Suprapubic skin (tissue), 4 donors: Measurements from ENCODE around the gene GPANK1. TPM values are rescaled to one million over a fixed set of nuclear protein-coding genes. Genes with fewer than 3 reads are reported as not detected.

ENCODE experiments used
- DNase-seq, 2 donors: peaks; one replicate each; pipeline ENCODE4 v3.0.0-alpha.2; 2019; ENCODE audit warnings: low spot score in 2 of 2
- H3K27ac ChIP-seq: fragments of 200-600 bp; sonication (generic); one replicate; pipeline ENCODE4 v1.5.1; 2019
- H3K27me3 ChIP-seq: fragments of 200-600 bp; sonication (generic); one replicate; pipeline ENCODE4 v1.5.1; 2019
- H3K36me3 ChIP-seq: fragments of 200-600 bp; sonication (generic); one replicate; pipeline ENCODE4 v1.5.1; 2019
- H3K4me1 ChIP-seq: fragments of 200-600 bp; sonication (generic); one replicate; pipeline ENCODE4 v1.5.1; 2019
- H3K4me3 ChIP-seq: fragments of 200-600 bp; sonication (generic); one replicate; pipeline ENCODE4 v1.5.1; 2019; ENCODE audit warnings: mild to moderate bottlenecking
- H3K9me3 ChIP-seq: fragments of 200-600 bp; sonication (generic); one replicate; pipeline ENCODE4 v1.5.1; 2019
- EP300 ChIP-seq: sonication (generic); formaldehyde crosslinking; IDR thresholded peaks from one replicate; pipeline ENCODE4 v1.6.1; 2017; ENCODE audit warnings: antibody characterized with exemption
- POLR2A ChIP-seq, 2 donors: fragments of 450-650 bp; IDR thresholded peaks; one replicate each; pipeline ENCODE4 v1.6.1; 2017; ENCODE audit warnings: antibody characterized with exemption in 2 of 2, mild to moderate bottlenecking in 2 of 2, moderate library complexity in 2 of 2
- POLR2AphosphoS5 ChIP-seq, 3 donors: sonication (generic); formaldehyde crosslinking; IDR thresholded peaks; one replicate each; pipeline ENCODE4 v1.6.1; 2017; ENCODE audit warnings: antibody characterized with exemption in 3 of 3
- WGBS: methylation state at CpG from one replicate; pipeline ENCODE4 v1.1.5; 2018; 5-methylcytosine and 5-hydroxymethylcytosine counted together
- total RNA-seq, 4 donors: library from RNA; depleted of rRNA; stranded (reverse); fragments of >200 nt; gene quantifications; one replicate each; pipeline ENCODE4 v1.1.0, GENCODE V29; 2016
- TF ChIP-seq, protein P1 (sequence below), 2 donors: fragments of 200-600 bp in 1 of 2; fragments of 450-650 bp in 1 of 2; sonication (generic) in 1 of 2; IDR thresholded peaks; one replicate each; pipeline ENCODE4 v1.5.1; 2016 to 2019; ENCODE audit warnings: antibody characterized with exemption in 2 of 2, mild to moderate bottlenecking in 1 of 2, moderate library complexity in 1 of 2

The GPANK1 gene
- total RNA-seq, 4 donors from 2014 or later, result 15.0 to 22.6 (median 20.1) TPM

DNA sequence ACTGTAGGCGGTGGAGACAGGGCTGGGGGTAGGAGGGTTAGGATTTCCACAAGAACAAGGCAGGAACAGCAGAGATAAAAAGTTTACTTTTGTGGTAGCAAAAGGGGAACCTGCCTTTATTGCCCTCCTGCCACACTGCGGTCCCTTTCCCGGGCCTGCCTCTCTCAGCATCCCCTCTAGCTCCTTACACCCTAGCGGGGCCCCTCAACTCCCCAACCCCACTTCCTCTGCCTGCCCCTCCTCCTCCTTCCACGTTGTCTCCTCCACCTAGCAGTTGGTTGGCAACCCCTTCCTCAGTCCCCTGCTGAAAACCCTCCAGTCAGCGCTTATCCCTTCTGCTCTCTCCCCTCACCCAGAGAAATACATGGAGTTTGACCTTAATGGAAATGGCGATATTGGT is 49.0 kb downstream of the GPANK1 start:
- no peaks in the 10 kb centered on the region for H3K27me3 ChIP-seq
- DNase-seq, result no peak
- no peaks in the 10 kb centered on the region for H3K36me3 ChIP-seq
- WGBS, result 52% methylated on average over 7 of the region's 7 CpGs
- TF ChIP-seq POLR2A (IDR thresholded peaks at IDR 0.05) (no peak), POLR2AphosphoS5 (IDR thresholded peaks at IDR 0.05) (no peak), EP300 (no peak)
- TF ChIP-seq, protein P1, sequence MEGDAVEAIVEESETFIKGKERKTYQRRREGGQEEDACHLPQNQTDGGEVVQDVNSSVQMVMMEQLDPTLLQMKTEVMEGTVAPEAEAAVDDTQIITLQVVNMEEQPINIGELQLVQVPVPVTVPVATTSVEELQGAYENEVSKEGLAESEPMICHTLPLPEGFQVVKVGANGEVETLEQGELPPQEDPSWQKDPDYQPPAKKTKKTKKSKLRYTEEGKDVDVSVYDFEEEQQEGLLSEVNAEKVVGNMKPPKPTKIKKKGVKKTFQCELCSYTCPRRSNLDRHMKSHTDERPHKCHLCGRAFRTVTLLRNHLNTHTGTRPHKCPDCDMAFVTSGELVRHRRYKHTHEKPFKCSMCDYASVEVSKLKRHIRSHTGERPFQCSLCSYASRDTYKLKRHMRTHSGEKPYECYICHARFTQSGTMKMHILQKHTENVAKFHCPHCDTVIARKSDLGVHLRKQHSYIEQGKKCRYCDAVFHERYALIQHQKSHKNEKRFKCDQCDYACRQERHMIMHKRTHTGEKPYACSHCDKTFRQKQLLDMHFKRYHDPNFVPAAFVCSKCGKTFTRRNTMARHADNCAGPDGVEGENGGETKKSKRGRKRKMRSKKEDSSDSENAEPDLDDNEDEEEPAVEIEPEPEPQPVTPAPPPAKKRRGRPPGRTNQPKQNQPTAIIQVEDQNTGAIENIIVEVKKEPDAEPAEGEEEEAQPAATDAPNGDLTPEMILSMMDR (IDR thresholded peaks at IDR 0.05), result no peak
- no peak overlapping the region for H3K27ac ChIP-seq
- H3K4me1 ChIP-seq, result peaks cover 4% of the 10 kb centered on the region
- H3K4me3 ChIP-seq, result peak overlapping the region; percentile 8
- H3K9me3 ChIP-seq, result no peaks in the 10 kb centered on the region

DNA sequence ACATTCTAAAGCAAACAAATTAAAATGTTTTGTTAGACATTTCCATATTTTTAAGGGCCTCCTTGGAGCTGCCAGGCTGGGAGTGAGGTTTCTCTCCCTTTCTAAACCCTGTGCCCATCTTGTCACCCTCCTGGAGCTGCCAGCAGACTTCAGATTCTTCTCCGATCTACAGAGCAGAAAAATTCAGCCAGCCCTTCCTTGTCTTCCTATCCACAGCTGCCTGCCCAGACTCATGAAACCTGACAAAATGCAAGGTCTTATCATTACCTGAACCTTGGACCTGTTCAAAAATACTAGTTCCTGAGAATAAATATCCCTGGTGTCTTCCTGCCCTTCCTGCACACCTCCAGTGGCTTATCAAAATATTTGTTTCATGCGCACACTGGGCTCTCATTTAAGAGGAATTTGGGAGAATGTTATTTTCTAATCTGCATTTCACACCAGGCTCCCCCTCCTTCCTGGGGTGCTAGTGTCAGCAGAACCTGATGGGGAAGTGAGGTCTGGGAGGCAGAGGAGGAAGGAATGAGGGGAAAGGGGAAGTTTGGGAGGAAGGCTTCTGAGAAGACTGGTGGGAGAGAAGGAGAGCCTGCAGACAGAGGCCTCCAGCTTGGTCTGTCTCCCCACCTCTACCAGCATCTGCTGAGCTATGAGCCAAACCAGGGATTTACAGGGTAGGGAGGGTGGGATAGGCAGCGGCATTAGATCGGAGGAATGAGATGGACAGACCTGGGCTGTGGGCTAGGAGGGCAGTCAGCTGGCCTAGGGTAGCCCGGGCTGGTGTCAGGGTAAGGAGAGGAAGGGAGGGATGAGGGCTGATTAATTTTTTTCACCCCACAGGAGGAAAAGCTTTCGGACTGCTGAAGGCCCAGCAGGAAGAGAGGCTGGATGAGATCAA is 49.9 kb downstream of the GPANK1 start, which contains the start of gene AIF1:
Gene AIF1, plus strand, starts transcription at position 551 of the 895 bp plus-strand sequence. Its CDS starts 96 bp downstream, at position 647.
- 68% methylated on average over 6 of the region's 6 CpGs for whole genome bisulfite sequencing
- Histone ChIP-seq H3K4me3 (peak within 1 kb of the TSS; percentile 8), H3K27me3 (no peaks in the 10 kb centered on the region), H3K9me3 (no peaks in the 10 kb centered on the region), H3K36me3 (no peaks in the 10 kb centered on the region), H3K27ac (no peak within 1 kb of the TSS), H3K4me1 (peaks cover 4% of the 10 kb centered on the region)
- TF ChIP-seq, protein P1 (IDR thresholded peaks at IDR 0.05), result no peak
- TF ChIP-seq POLR2A (IDR thresholded peaks at IDR 0.05) (no peak), POLR2AphosphoS5 (IDR thresholded peaks at IDR 0.05) (no peak)
- no peak for DNase-seq

DNA sequence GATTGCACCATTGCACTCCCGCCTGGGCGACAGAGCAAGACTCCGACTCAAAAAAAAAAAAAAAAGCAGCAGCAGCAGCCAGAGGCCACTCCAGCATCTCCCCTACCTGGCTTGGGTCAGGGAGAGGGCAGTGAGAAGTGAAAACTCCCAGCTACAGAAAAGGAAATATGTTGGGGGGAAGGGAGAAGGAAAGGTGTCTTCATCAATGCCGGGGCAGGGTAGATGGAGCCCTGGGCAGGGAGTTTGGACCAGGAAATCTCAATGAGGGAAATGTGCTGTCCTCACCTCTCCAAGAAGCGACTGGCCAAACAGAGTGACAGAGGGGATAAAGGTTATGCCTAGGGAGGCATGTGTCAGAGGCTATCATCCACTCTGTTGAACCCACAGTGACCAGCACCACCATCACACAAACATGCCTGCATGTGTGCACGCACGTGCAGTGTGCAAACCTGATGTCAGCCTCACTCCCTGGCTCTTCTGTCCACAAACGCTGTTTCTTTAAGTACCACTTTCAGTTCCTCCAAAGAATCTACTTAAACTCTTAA is 50.6 kb downstream of the GPANK1 start:
- Histone ChIP-seq H3K36me3 (no peaks in the 10 kb centered on the region), H3K27ac (no peak overlapping the region), H3K9me3 (no peaks in the 10 kb centered on the region), H3K27me3 (no peaks in the 10 kb centered on the region), H3K4me3 (no peak overlapping the region), H3K4me1 (no peaks in the 10 kb centered on the region)
- TF ChIP-seq, protein P1 (IDR thresholded peaks at IDR 0.05), result no peak
- TF ChIP-seq POLR2AphosphoS5 (IDR thresholded peaks at IDR 0.05) (no peak), EP300 (no peak), POLR2A (IDR thresholded peaks at IDR 0.05) (no peak)
- 71% methylated on average over 8 of the region's 8 CpGs for WGBS
- DNase-seq, result no peak

Other genes with a start within 250 kb of the GPANK1 start
- 1 to 10 TPM in 3 of 4 donors, under 1 TPM in 1; 0.26 to 2.4 (median 2.1) TPM for gene MICB, start 166.9 kb downstream of the GPANK1 start, total RNA-seq
- not detected for gene MCCD1, start 136.0 kb downstream of the GPANK1 start, total RNA-seq
- 100 to 1,000 TPM; 254 to 449 (median 281) TPM for gene DDX39B, start 123.0 kb downstream of the GPANK1 start, total RNA-seq
- gene ATP6V1G2, start 118.4 kb downstream of the GPANK1 start, total RNA-seq, result 1 to 10 TPM in 2 of 4 donors, under 1 TPM in 1, not detected in 1; 0.64 to 1.6 (median 1.4) TPM
- 10 to 100 TPM; 23.6 to 29.5 (median 25.7) TPM for gene NFKBIL1, start 117.4 kb downstream of the GPANK1 start, total RNA-seq
- under 1 TPM in 1 of 4 donors, not detected in 3; 0.47 TPM for gene LTA, start 92.7 kb downstream of the GPANK1 start, total RNA-seq
- gene TNF, start 89.4 kb downstream of the GPANK1 start, total RNA-seq, result 1 to 10 TPM; 1.0 to 6.4 (median 3.3) TPM
- gene LTB, start 82.6 kb downstream of the GPANK1 start, total RNA-seq, result not detected
- gene LST1, start 78.7 kb downstream of the GPANK1 start, total RNA-seq, result 10 to 100 TPM in 1 of 4 donors, 1 to 10 TPM in 3; 3.7 to 72.9 (median 6.7) TPM
- gene NCR3, start 72.0 kb downstream of the GPANK1 start, total RNA-seq, result not detected
- gene AIF1, start 49.8 kb downstream of the GPANK1 start, total RNA-seq, result 10 to 100 TPM in 1 of 4 donors, 1 to 10 TPM in 3; 2.6 to 16.3 (median 5.8) TPM
- gene PRRC2A, start 44.3 kb downstream of the GPANK1 start, total RNA-seq, result 100 to 1,000 TPM; 100 to 163 (median 113) TPM
- 100 to 1,000 TPM; 239 to 360 (median 309) TPM for gene BAG6, start 12.3 kb downstream of the GPANK1 start, total RNA-seq
- gene APOM, start 9.1 kb downstream of the GPANK1 start, total RNA-seq, result 1 to 10 TPM; 2.8 to 8.3 (median 6.1) TPM
- gene C6orf47, start 4.2 kb downstream of the GPANK1 start, total RNA-seq, result 10 to 100 TPM; 31.6 to 41.0 (median 38.1) TPM
- 100 to 1,000 TPM; 381 to 429 (median 403) TPM for gene CSNK2B, start 1.1 kb upstream of the GPANK1 start, total RNA-seq
- gene LY6G5B, start 5.0 kb upstream of the GPANK1 start, total RNA-seq, result 10 to 100 TPM; 11.4 to 63.7 (median 13.9) TPM
- 1 to 10 TPM in 1 of 4 donors, under 1 TPM in 1, not detected in 2; 0.73 to 5.1 TPM for gene LY6G5C, start 16.1 kb upstream of the GPANK1 start, total RNA-seq
- gene ABHD16A, start 38.3 kb upstream of the GPANK1 start, total RNA-seq, result 10 to 100 TPM; 49.4 to 68.2 (median 57.3) TPM
- not detected for gene LY6G6F, start 41.9 kb upstream of the GPANK1 start, total RNA-seq
- 10 to 100 TPM in 1 of 4 donors, 1 to 10 TPM in 1, not detected in 2; 5.5 to 30.8 TPM for gene LY6G6D, start 50.4 kb upstream of the GPANK1 start, total RNA-seq
- 100 to 1,000 TPM in 3 of 4 donors, 10 to 100 TPM in 1; 80.0 to 376 (median 338) TPM for gene LY6G6C, start 56.7 kb upstream of the GPANK1 start, total RNA-seq
- 1 to 10 TPM; 1.6 to 4.6 (median 4.5) TPM for gene MPIG6B, start 58.4 kb upstream of the GPANK1 start, total RNA-seq
- gene DDAH2, start 64.3 kb upstream of the GPANK1 start, total RNA-seq, result 10 to 100 TPM; 66.8 to 84.2 (median 68.3) TPM
- 100 to 1,000 TPM; 239 to 420 (median 333) TPM for gene CLIC1, start 71.5 kb upstream of the GPANK1 start, total RNA-seq
- 10 to 100 TPM; 12.6 to 60.1 (median 17.2) TPM for gene MSH5, start 75.0 kb upstream of the GPANK1 start, total RNA-seq
- gene SAPCD1, start 97.7 kb upstream of the GPANK1 start, total RNA-seq, result 10 to 100 TPM in 3 of 4 donors, 1 to 10 TPM in 1; 9.3 to 42.2 (median 20.3) TPM
- 1 to 10 TPM; 1.3 to 3.3 (median 2.3) TPM for gene VWA7, start 112.3 kb upstream of the GPANK1 start, total RNA-seq
- gene VARS1, start 130.8 kb upstream of the GPANK1 start, total RNA-seq, result 10 to 100 TPM; 48.8 to 60.0 (median 59.1) TPM
- gene LSM2, start 142.0 kb upstream of the GPANK1 start, total RNA-seq, result 10 to 100 TPM; 21.7 to 39.5 (median 30.2) TPM
- 1 to 10 TPM in 3 of 4 donors, under 1 TPM in 1; 0.83 to 3.1 (median 1.8) TPM for gene HSPA1L, start 150.3 kb upstream of the GPANK1 start, total RNA-seq
- 100 to 1,000 TPM; 200 to 464 (median 408) TPM for gene HSPA1A, start 150.5 kb upstream of the GPANK1 start, total RNA-seq
- 100 to 1,000 TPM; 243 to 686 (median 558) TPM for gene HSPA1B, start 162.7 kb upstream of the GPANK1 start, total RNA-seq
- gene NEU1, start 197.8 kb upstream of the GPANK1 start, total RNA-seq, result 10 to 100 TPM; 22.2 to 42.7 (median 39.8) TPM
- gene SLC44A4, start 214.0 kb upstream of the GPANK1 start, total RNA-seq, result 1 to 10 TPM; 1.4 to 7.4 (median 4.1) TPM
- 10 to 100 TPM; 38.7 to 48.9 (median 42.9) TPM for gene EHMT2, start 232.7 kb upstream of the GPANK1 start, total RNA-seq
- gene ZBTB12, start 237.1 kb upstream of the GPANK1 start, total RNA-seq, result 1 to 10 TPM in 3 of 4 donors, under 1 TPM in 1; 0.49 to 2.6 (median 1.5) TPM